Cardiac atrium fibroblast (primary cell): ENCODE results near the gene CLTRN. TPM values are rescaled to one million over a fixed set of nuclear protein-coding genes. Genes with fewer than 3 reads are reported as not detected.

Experiments used
- total RNA-seq: library from RNA; depleted of rRNA; stranded (reverse); fragments of >200 nt; gene quantifications from 2 replicates; pipeline ENCODE4 v1.2.3, GENCODE V29; 2015

Gene CLTRN, protein sequence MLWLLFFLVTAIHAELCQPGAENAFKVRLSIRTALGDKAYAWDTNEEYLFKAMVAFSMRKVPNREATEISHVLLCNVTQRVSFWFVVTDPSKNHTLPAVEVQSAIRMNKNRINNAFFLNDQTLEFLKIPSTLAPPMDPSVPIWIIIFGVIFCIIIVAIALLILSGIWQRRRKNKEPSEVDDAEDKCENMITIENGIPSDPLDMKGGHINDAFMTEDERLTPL
- not detected in 2 replicates for total RNA-seq

GRCh38 chrX:15664487-15665444 lies at the start of gene CLTRN:
CLTRN (minus strand) TSS chrX:15664805; CDS start chrX:15664775, 30 bp downstream.

GRCh38 chrX:15600745-15601144 lies 63.9 kb downstream of the CLTRN start, which contains the start of gene ACE2:
ACE2 (minus strand) TSS chrX:15600960; CDS start chrX:15600911, 49 bp downstream.

Other genes with a start within 250 kb of the CLTRN start
- 31.1 and 37.3 TPM in 2 replicates for gene PIR, start 171.5 kb downstream of the CLTRN start, total RNA-seq
- 2.9 and 4.4 TPM in 2 replicates for gene BMX, start 164.0 kb downstream of the CLTRN start, total RNA-seq
- 1.3 TPM in 1 of 2 replicates, not detected in the other for gene ACE2, start 63.8 kb downstream of the CLTRN start, total RNA-seq
- gene CA5B, start 73.5 kb upstream of the CLTRN start, total RNA-seq, result 2.6 and 5.2 TPM in 2 replicates
- 0.90 and 2.4 TPM in 2 replicates for gene ZRSR2, start 125.7 kb upstream of the CLTRN start, total RNA-seq
- 33.4 and 35.5 TPM in 2 replicates for gene AP1S2, start 190.0 kb upstream of the CLTRN start, total RNA-seq